ENCODE measurements around the gene BCAS3.

BCAS3 gene

DNA sequence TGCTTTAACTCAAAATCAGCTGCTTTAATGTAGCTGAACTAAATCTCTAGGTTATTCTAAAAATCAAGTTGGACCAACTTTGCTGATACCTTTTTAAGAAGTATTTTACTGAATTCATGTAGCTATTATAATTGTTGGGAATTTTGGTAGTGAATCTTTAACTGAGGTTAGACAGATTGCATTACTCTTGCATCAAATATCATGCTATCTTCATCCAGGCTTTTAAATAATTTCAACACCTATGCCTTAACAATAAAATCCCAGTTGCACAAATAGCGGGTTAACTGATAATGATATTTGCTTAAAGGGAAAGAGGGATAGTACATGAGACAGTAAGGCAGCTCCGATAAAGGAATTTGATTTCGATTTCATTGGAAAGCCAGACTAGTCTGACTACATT lies 480.7 kb downstream of the BCAS3 start:
- TF ChIP-seq, protein P1, sequence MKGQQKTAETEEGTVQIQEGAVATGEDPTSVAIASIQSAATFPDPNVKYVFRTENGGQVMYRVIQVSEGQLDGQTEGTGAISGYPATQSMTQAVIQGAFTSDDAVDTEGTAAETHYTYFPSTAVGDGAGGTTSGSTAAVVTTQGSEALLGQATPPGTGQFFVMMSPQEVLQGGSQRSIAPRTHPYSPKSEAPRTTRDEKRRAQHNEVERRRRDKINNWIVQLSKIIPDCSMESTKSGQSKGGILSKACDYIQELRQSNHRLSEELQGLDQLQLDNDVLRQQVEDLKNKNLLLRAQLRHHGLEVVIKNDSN (IDR thresholded peaks at IDR 0.05), result no peak
- TF ChIP-seq FOXM1 (IDR thresholded peaks at IDR 0.05; ENCODE audit: borderline replicate concordance, low read depth), result no peak
- no peak for TF ChIP-seq TEAD4 (IDR thresholded peaks at IDR 0.05)
- no peak for TF ChIP-seq NFIC (IDR thresholded peaks at IDR 0.05)
- TF ChIP-seq, protein P2, sequence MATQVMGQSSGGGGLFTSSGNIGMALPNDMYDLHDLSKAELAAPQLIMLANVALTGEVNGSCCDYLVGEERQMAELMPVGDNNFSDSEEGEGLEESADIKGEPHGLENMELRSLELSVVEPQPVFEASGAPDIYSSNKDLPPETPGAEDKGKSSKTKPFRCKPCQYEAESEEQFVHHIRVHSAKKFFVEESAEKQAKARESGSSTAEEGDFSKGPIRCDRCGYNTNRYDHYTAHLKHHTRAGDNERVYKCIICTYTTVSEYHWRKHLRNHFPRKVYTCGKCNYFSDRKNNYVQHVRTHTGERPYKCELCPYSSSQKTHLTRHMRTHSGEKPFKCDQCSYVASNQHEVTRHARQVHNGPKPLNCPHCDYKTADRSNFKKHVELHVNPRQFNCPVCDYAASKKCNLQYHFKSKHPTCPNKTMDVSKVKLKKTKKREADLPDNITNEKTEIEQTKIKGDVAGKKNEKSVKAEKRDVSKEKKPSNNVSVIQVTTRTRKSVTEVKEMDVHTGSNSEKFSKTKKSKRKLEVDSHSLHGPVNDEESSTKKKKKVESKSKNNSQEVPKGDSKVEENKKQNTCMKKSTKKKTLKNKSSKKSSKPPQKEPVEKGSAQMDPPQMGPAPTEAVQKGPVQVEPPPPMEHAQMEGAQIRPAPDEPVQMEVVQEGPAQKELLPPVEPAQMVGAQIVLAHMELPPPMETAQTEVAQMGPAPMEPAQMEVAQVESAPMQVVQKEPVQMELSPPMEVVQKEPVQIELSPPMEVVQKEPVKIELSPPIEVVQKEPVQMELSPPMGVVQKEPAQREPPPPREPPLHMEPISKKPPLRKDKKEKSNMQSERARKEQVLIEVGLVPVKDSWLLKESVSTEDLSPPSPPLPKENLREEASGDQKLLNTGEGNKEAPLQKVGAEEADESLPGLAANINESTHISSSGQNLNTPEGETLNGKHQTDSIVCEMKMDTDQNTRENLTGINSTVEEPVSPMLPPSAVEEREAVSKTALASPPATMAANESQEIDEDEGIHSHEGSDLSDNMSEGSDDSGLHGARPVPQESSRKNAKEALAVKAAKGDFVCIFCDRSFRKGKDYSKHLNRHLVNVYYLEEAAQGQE (IDR thresholded peaks at IDR 0.05; ENCODE audit: low read depth), result no peak

DNA sequence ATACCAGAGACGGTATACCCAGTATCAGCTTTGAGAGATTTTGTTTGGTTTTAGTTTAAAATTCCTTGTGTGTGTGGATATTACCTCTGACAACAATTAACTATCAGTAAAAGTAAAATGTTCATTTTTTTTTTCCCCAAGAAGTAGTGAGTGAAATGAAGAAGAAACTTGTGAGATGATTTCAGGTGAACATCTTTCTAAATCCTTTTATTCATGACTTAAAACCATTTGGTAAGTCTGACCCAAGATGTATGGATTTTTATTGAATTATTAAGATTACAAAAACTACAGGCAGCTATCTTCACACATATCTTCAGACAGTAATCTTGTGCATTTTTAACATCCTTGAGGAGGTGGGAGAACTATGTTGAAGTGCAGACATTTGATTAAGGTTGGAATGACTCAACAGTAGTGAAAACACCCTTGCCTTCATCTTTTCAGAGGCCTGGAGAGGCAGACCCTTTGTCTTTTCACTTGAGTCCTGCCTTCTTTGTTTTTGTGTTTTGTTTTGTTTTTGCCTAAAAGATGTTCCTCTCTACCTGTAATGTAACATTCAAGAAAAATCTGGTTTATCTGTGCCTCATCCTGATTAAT lies 481.7 kb downstream of the BCAS3 start:
- TF ChIP-seq TEAD4 (IDR thresholded peaks at IDR 0.05), result no peak
- no peak for TF ChIP-seq RAD21 (IDR thresholded peaks at IDR 0.05; ENCODE audit: low read depth)
- no peak for TF ChIP-seq NFIC (IDR thresholded peaks at IDR 0.05)
- no peak for TF ChIP-seq TAF1 (IDR thresholded peaks at IDR 0.05; ENCODE audit: low read depth)
- no peak for TF ChIP-seq CREB1 (IDR thresholded peaks at IDR 0.05; ENCODE audit: low read depth)
- TF ChIP-seq FOXM1 (IDR thresholded peaks at IDR 0.05; ENCODE audit: borderline replicate concordance, low read depth), result no peak
- no peak for TF ChIP-seq YY1 (IDR thresholded peaks at IDR 0.05; ENCODE audit: low read depth)
- TF ChIP-seq ZBTB7A (IDR thresholded peaks at IDR 0.05; ENCODE audit: low read depth), result no peak
- TF ChIP-seq CEBPB (IDR thresholded peaks at IDR 0.05), result no peak

DNA sequence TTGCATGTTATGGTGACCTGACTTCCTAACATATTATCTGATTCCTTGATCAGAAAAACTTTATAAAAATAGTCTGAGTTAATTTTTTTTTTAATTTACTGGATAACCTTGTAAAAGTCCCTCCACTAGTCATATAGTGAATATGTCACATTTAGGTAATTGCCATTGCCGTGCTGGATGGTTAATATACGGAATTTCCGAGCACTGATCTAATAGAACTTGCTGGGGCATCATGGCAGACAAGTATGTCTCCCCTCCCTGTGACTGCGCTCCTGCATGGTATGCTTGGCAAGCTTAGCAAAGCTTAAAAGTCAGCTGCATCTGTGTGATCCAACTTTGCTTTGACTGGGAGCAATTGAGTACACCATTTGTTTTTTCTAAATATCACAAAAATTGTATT lies 482.6 kb downstream of the BCAS3 start:
- no peak for TF ChIP-seq TCF12 (IDR thresholded peaks at IDR 0.05; ENCODE audit: low read depth)
- no peak for TF ChIP-seq TAF1 (IDR thresholded peaks at IDR 0.05; ENCODE audit: low read depth)
- TF ChIP-seq CEBPB (IDR thresholded peaks at IDR 0.05), result no peak
- TF ChIP-seq, protein P3, sequence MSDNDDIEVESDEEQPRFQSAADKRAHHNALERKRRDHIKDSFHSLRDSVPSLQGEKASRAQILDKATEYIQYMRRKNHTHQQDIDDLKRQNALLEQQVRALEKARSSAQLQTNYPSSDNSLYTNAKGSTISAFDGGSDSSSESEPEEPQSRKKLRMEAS (IDR thresholded peaks at IDR 0.05), result no peak
- no peak for TF ChIP-seq ZBTB7A (IDR thresholded peaks at IDR 0.05; ENCODE audit: low read depth)
- no peak for TF ChIP-seq NFIC (IDR thresholded peaks at IDR 0.05)

DNA sequence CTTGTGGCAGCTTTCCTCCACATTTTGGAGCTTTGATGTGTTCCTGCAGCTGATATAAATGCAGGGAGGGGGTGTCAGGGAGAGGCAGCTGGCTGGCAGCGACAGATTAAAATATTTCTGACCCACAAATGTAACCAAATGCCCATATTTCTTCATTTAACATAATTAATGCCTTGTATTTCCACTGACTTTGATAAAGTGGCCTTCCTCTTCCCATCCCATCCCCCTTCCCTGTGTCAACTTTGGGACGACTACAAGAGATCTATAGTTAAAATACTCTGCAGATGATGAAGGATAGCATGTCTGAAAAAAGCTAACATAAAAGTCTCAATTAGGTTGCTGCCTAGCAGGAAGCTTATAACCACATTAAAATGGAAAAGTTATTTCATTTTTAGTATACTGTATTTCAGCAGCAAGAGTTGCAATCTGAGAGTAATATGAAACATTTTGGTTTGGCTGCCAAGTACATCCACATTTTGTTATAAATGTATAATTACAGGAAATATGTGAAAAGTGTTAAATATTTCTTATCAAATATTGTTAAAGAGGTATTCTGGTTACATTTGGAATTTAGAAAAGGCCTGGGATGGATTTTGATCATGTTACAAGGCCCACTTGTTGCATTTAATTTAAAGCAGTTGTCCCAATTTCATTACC lies 483.3 kb downstream of the BCAS3 start:
- no peak for TF ChIP-seq EGR1 (IDR thresholded peaks at IDR 0.05)
- no peak for TF ChIP-seq TAF1 (IDR thresholded peaks at IDR 0.05; ENCODE audit: low read depth)
- TF ChIP-seq EP300 (IDR thresholded peaks at IDR 0.05; ENCODE audit: borderline replicate concordance), result no peak
- TF ChIP-seq, protein P1 (IDR thresholded peaks at IDR 0.05), result no peak
- no peak for TF ChIP-seq FOXM1 (IDR thresholded peaks at IDR 0.05; ENCODE audit: borderline replicate concordance, low read depth)
- TF ChIP-seq CREB1 (IDR thresholded peaks at IDR 0.05; ENCODE audit: low read depth), result no peak
- TF ChIP-seq, protein P3 (IDR thresholded peaks at IDR 0.05), result no peak
- TF ChIP-seq, protein P2 (IDR thresholded peaks at IDR 0.05; ENCODE audit: low read depth), result no peak
- TF ChIP-seq TEAD4 (IDR thresholded peaks at IDR 0.05), result no peak
- TF ChIP-seq RAD21 (IDR thresholded peaks at IDR 0.05; ENCODE audit: low read depth), result no peak
- TF ChIP-seq ZBTB7A (IDR thresholded peaks at IDR 0.05; ENCODE audit: low read depth), result no peak
- TF ChIP-seq YY1 (IDR thresholded peaks at IDR 0.05; ENCODE audit: low read depth), result no peak
- no peak for TF ChIP-seq CEBPB (IDR thresholded peaks at IDR 0.05)
- no peak for TF ChIP-seq NFIC (IDR thresholded peaks at IDR 0.05)
- TF ChIP-seq TCF12 (IDR thresholded peaks at IDR 0.05; ENCODE audit: low read depth), result no peak

DNA sequence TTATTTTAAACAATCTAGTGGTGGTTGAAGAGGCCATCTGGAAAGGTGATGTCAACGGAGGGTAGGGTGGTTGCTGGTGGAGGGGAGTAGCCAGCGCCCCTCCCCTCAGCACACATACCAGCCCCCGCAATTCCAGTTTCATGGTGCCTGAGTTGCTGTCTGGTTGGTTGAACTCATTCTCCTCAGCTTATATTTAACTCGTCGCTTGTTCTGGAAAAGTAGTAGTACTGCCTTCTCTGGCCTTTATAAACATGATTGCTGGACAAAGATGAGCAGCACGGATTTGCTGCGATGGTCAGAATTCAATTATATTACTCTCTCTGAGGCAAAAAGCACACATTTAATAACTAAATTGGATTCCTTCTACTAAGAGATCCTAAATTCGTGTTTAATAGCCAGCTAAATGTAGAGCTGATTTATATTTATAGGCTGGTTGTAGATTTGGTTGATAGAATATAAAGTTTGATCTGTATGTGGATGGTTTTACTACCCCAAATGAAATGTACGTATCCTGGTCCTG lies 484.0 kb downstream of the BCAS3 start:
- TF ChIP-seq TCF12 (IDR thresholded peaks at IDR 0.05; ENCODE audit: low read depth) (no peak), CEBPB (IDR thresholded peaks at IDR 0.05) (no peak)
- TF ChIP-seq, protein P1 (IDR thresholded peaks at IDR 0.05), result no peak

DNA sequence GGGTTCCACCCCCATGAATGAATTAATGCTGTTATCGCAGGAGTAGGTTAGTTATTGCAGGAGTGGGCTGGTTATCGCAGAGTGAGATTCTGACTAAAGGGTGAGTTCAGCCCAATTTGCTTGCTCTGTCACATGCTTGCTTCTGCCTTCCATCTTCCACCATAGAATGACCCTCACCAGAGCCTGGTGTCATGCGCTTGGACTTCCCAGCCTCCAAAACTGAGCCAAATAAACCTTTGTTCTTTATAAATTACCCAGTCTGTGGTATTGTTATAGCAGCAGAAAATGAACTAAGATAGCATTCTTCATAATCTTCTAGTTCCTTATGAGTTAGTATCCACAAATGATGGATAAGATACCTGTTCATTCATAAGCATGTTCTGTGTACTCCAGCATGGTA lies 486.9 kb downstream of the BCAS3 start:
- TF ChIP-seq RAD21 (IDR thresholded peaks at IDR 0.05; ENCODE audit: low read depth) (no peak), FOXM1 (IDR thresholded peaks at IDR 0.05; ENCODE audit: borderline replicate concordance, low read depth) (no peak), TAF1 (IDR thresholded peaks at IDR 0.05; ENCODE audit: low read depth) (no peak), TCF12 (IDR thresholded peaks at IDR 0.05; ENCODE audit: low read depth) (no peak)
- TF ChIP-seq, protein P3 (IDR thresholded peaks at IDR 0.05), result no peak

All from Ishikawa (cell line).